GM23338 (cell line): ENCODE measurements around the gene FOCAD. TPM values are rescaled to one million over a fixed set of nuclear protein-coding genes. Genes with fewer than 3 reads are reported as not detected.

Experiments used
- ATAC-seq: fragments of 200-7000 bp; cut with Tn5 transposase; 3 replicates; pipeline ENCODE4 v1.9.1; 2020
- DNase-seq: peaks from one replicate; pipeline ENCODE4 v3.0.0-alpha.2; 2015; ENCODE audit warnings: low spot score
- H2AFZ ChIP-seq: fragments of 200-600 bp; sonication (generic); 2 replicates; pipeline ENCODE4 v1.8.0; 2016; ENCODE audit warnings: antibody characterized with exemption, mild to moderate bottlenecking, moderate library complexity
- H3F3A ChIP-seq: fragments of 200-600 bp; sonication (generic); replicated peaks from 2 replicates; pipeline ENCODE4 v1.8.0; 2017; ENCODE audit warnings: antibody characterized with exemption, mixed run types, low read depth
- H3K27ac ChIP-seq: fragments of 200-600 bp; sonication (generic); 2 replicates; pipeline ENCODE4 v1.6.1; 2016; ENCODE audit warnings: low read depth
- H3K27me3 ChIP-seq: fragments of 200-600 bp; sonication (generic); 2 replicates; pipeline ENCODE4 v1.8.0; 2016; ENCODE audit warnings: mild to moderate bottlenecking, mixed run types, moderate library complexity; ENCODE audit not compliant: insufficient read depth
- H3K36me3 ChIP-seq: fragments of 200-600 bp; sonication (generic); 2 replicates; pipeline ENCODE4 v1.8.0; 2016; ENCODE audit warnings: mild to moderate bottlenecking; ENCODE audit not compliant: insufficient read depth
- H3K4me1 ChIP-seq: fragments of 200-600 bp; sonication (generic); 2 replicates; pipeline ENCODE4 v1.8.0; 2016; ENCODE audit warnings: mild to moderate bottlenecking, moderate library complexity; ENCODE audit not compliant: insufficient read depth
- H3K4me2 ChIP-seq: fragments of 200-600 bp; sonication (generic); 2 replicates; pipeline ENCODE4 v1.7.1; 2017; ENCODE audit warnings: mixed run types
- H3K4me3 ChIP-seq: fragments of 200-600 bp; sonication (generic); 2 replicates; pipeline ENCODE4 v1.6.1; 2016; ENCODE audit warnings: mixed run types
- H3K79me2 ChIP-seq: fragments of 200-600 bp; sonication (generic); replicated peaks from 2 replicates; pipeline ENCODE4 v1.8.0; 2017; ENCODE audit warnings: mild to moderate bottlenecking; ENCODE audit not compliant: insufficient read depth
- H3K9me2 ChIP-seq: fragments of 200-600 bp; sonication (generic); 2 replicates; pipeline ENCODE4 v1.8.0; 2017; ENCODE audit not compliant: insufficient read depth
- H4K20me1 ChIP-seq: fragments of 200-600 bp; sonication (generic); replicated peaks from 2 replicates; pipeline ENCODE4 v1.8.0; 2017; ENCODE audit warnings: mild to moderate bottlenecking; ENCODE audit not compliant: insufficient read depth
- H3K27ac Mint-ChIP-seq: 2 replicates; pipeline ENCODE4 v1.8.0; 2020; ENCODE audit warnings: inconsistent platforms, mild to moderate bottlenecking, moderate library complexity, mixed read lengths
- H3K27me3 Mint-ChIP-seq: 3 replicates; pipeline ENCODE4 v1.8.0; 2022; ENCODE audit warnings: low read depth, mild to moderate bottlenecking, moderate library complexity, mixed read lengths, inconsistent platforms; ENCODE audit not compliant: insufficient read depth, poor library complexity
- H3K36me3 Mint-ChIP-seq: 3 replicates; pipeline ENCODE4 v1.8.0; 2021; ENCODE audit warnings: low read depth, mild to moderate bottlenecking, inconsistent platforms, moderate library complexity, mixed read lengths
- H3K4me1 Mint-ChIP-seq: 3 replicates; pipeline ENCODE4 v1.8.0; 2020; ENCODE audit warnings: mild to moderate bottlenecking, inconsistent platforms, mixed read lengths
- H3K4me3 Mint-ChIP-seq: 3 replicates; pipeline ENCODE4 v1.8.0; 2021; ENCODE audit warnings: moderate library complexity, mild to moderate bottlenecking, inconsistent platforms, mixed read lengths
- H3K9me3 Mint-ChIP-seq: 3 replicates; pipeline ENCODE4 v1.8.0; 2020; ENCODE audit warnings: moderate library complexity, mild to moderate bottlenecking, inconsistent platforms, mixed read lengths
- CREB1 ChIP-seq: fragments of 250-450 bp; sonication (Bioruptor Pico); IDR thresholded peaks from 2 replicates; pipeline ENCODE4 v1.5.0; 2020; ENCODE audit warnings: low read depth, mild to moderate bottlenecking, moderate library complexity
- ETS1 ChIP-seq: IDR thresholded peaks from 2 replicates; pipeline ENCODE4 v1.6.1; 2016; ENCODE audit warnings: antibody characterized with exemption
- EZH2 ChIP-seq: fragments of 200-600 bp; sonication (generic); IDR thresholded peaks from one replicate; pipeline ENCODE4 v1.8.0; 2017; ENCODE audit warnings: antibody characterized with exemption, mild to moderate bottlenecking, low read depth; ENCODE audit not compliant: unreplicated experiment
- EZH2phosphoT487 ChIP-seq: fragments of 200-600 bp; sonication (generic); IDR thresholded peaks from one replicate; pipeline ENCODE4 v1.8.1; 2018; ENCODE audit warnings: antibody characterized with exemption; ENCODE audit not compliant: unreplicated experiment
- JUNB ChIP-seq: IDR thresholded peaks from one replicate; pipeline ENCODE4 v1.6.1; 2016; ENCODE audit warnings: antibody characterized with exemption; ENCODE audit not compliant: unreplicated experiment
- NANOG ChIP-seq: IDR thresholded peaks from 2 replicates; pipeline ENCODE4 v1.6.1; 2016; ENCODE audit warnings: antibody characterized with exemption, borderline replicate concordance
- POLR2AphosphoS5 ChIP-seq: IDR thresholded peaks from 2 replicates; pipeline ENCODE4 v1.6.1; 2016; ENCODE audit warnings: antibody characterized with exemption, low read depth
- STAT1 ChIP-seq: IDR thresholded peaks from one replicate; pipeline ENCODE4 v1.6.1; 2016; ENCODE audit warnings: antibody characterized with exemption; ENCODE audit not compliant: unreplicated experiment
- ZNF114 ChIP-seq: fragments of 250-450 bp; sonication (Bioruptor Pico); IDR thresholded peaks from 2 replicates; pipeline ENCODE4 v1.5.0; 2020; ENCODE audit warnings: mild to moderate bottlenecking, moderate library complexity
- ZNF331 ChIP-seq: fragments of 250-450 bp; sonication (Bioruptor Pico); IDR thresholded peaks from 2 replicates; pipeline ENCODE4 v1.5.0; 2020; ENCODE audit warnings: low read depth, mild to moderate bottlenecking, moderate library complexity
- polyA plus RNA-seq: library from polyadenylated mRNA; unstranded; fragments of >200 nt; fragmentation: Nextera tagmentation; extraction: Ambion mirVana; gene quantifications from 2 replicates; pipeline ENCODE4 v1.2.1, GENCODE V29; 2016
- total RNA-seq: library from RNA; depleted of rRNA; stranded (reverse); fragments of >200 nt; shearing (Covaris generic); gene quantifications from 2 replicates; pipeline ENCODE4 v1.2.3, GENCODE V29; 2014
- TF ChIP-seq, protein P1 (sequence below), 2 experiments: fragments of 200-600 bp in 1 of 2; sonication (generic) in 1 of 2; conservative IDR thresholded peaks; 2 replicates each; pipeline versions ENCODE4 v1.5.1 to v1.6.1; 2016 to 2017; ENCODE audit warnings: antibody characterized with exemption in 2 of 2, low read depth in 2 of 2, mild to moderate bottlenecking in 2 of 2, moderate library complexity in 1 of 2

The FOCAD gene
- total and polyA plus RNA-seq, 2 experiments from 2014 or later: 13.7 to 66.5 TPM

DNA sequence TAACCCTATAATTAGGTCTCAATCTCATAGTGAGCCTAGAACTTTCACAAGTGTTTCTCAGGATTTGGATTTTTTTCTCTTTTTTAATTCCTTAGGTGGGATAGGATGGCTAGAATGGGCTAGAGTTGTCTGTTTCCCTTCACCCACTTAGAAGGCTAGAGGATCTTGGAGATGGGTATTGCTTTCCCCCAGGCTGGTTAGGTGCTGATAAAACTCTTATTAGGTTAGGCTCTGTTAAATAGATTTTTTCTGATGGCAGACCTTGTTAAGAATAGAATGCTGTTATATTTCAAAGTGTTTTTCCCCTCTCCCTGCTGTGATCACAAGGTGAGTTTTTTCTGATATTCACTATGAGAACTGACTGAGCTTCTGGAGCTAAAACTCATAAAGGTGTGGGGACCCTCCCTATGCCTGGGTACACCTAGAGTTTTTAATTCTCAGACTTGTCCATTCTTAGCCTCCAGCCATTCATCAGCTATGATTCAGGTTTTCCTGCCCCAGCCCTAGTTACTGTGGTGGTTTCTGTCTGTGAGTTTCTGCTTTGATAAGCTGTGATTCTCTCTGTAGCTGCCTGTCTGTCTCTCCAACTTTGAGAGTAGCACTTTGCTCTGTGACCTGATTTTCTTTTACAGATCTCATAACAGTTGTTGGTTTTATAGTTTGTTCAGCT is 215.0 kb downstream of the FOCAD start:
- H3K4me1 Mint-ChIP-seq: no peaks in the 10 kb centered on the region
- Histone ChIP-seq H3K36me3 (no peaks in the 10 kb centered on the region), H3K4me2 (no peak overlapping the region), H3K79me2 (no peaks in the 10 kb centered on the region), H4K20me1 (no peaks in the 10 kb centered on the region), H3K27ac (no peak overlapping the region), H3K4me3 (no peak overlapping the region), H3K27me3 (no peaks in the 10 kb centered on the region), H3F3A (no peaks in the 10 kb centered on the region), H3K9me2 (no peaks in the 10 kb centered on the region), H3K4me1 (no peaks in the 10 kb centered on the region), H2AFZ (no peak overlapping the region)
- H3K27me3 Mint-ChIP-seq: no peaks in the 10 kb centered on the region
- TF ChIP-seq EZH2 (no peak), ZNF331 (CRISPR knock-in tag) (no peak), NANOG (no peak), STAT1 (no peak), JUNB (no peak), CREB1 (CRISPR knock-in tag) (no peak), EZH2phosphoT487 (no peak), ETS1 (no peak), ZNF114 (no peak)
- TF ChIP-seq, protein P1, sequence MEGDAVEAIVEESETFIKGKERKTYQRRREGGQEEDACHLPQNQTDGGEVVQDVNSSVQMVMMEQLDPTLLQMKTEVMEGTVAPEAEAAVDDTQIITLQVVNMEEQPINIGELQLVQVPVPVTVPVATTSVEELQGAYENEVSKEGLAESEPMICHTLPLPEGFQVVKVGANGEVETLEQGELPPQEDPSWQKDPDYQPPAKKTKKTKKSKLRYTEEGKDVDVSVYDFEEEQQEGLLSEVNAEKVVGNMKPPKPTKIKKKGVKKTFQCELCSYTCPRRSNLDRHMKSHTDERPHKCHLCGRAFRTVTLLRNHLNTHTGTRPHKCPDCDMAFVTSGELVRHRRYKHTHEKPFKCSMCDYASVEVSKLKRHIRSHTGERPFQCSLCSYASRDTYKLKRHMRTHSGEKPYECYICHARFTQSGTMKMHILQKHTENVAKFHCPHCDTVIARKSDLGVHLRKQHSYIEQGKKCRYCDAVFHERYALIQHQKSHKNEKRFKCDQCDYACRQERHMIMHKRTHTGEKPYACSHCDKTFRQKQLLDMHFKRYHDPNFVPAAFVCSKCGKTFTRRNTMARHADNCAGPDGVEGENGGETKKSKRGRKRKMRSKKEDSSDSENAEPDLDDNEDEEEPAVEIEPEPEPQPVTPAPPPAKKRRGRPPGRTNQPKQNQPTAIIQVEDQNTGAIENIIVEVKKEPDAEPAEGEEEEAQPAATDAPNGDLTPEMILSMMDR (conservative IDR thresholded peaks at IDR 0.05; ENCODE audit: low read depth in 2 of 2): no peak
- no peak overlapping the region for H3K4me3 Mint-ChIP-seq
- no peak overlapping the region for H3K27ac Mint-ChIP-seq
- no peak for DNase-seq
- H3K36me3 Mint-ChIP-seq: no peaks in the 10 kb centered on the region
- ATAC-seq: no peak
- no peaks in the 10 kb centered on the region for H3K9me3 Mint-ChIP-seq

DNA sequence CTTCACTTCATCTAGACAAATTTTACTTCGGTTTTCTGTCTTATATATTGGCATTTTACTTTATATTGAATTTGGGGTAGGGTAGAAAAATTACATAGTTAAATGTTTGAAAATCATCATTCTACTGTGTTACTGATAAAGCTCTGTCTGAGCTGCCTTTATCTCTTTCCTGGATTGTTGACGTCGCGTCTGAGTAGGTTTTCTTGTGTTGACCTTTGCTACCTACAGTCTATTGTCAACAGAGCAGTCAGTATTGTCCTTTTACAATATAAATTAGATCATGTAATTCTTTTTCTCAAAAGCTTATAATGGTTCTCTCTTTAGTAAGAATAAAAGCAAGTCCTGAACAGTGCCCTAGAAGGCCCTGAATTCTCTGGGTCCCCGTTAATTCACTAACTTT is 219.2 kb downstream of the FOCAD start:
- Mint-ChIP-seq H3K36me3 (no peaks in the 10 kb centered on the region), H3K27me3 (no peaks in the 10 kb centered on the region), H3K4me3 (no peak overlapping the region), H3K27ac (no peak overlapping the region), H3K4me1 (no peaks in the 10 kb centered on the region), H3K9me3 (no peaks in the 10 kb centered on the region)
- no peaks in the 10 kb centered on the region for H3K9me2 ChIP-seq
- H3K36me3 ChIP-seq: no peaks in the 10 kb centered on the region
- DNase-seq (no peak), ATAC-seq (no peak)
- no peak overlapping the region for H3K27ac ChIP-seq
- no peak overlapping the region for H3K4me3 ChIP-seq
- no peaks in the 10 kb centered on the region for H3K27me3 ChIP-seq
- no peak overlapping the region for H3K4me2 ChIP-seq
- no peak for TF ChIP-seq POLR2AphosphoS5
- TF ChIP-seq ETS1: no peak
- no peaks in the 10 kb centered on the region for H4K20me1 ChIP-seq
- no peaks in the 10 kb centered on the region for H3F3A ChIP-seq
- H3K79me2 ChIP-seq: no peaks in the 10 kb centered on the region
- no peak overlapping the region for H2AFZ ChIP-seq
- no peaks in the 10 kb centered on the region for H3K4me1 ChIP-seq
